Activated naive CD4-positive, alpha-beta T cell treated with anti-CD3 and anti-CD28 coated beads, Interleukin-2, amount 10 ng/mL, durations not matched to agents 7 days and 5 days (primary cell): ENCODE measurements around the gene RPS6KA5.

Experiments
- CTCF ChIA-PET: fragments of 350-600 bp; sonication (Branson Sonifier 250); formaldehyde crosslinking; loops from one replicate; lab custom pipeline; 2021; ENCODE audit warnings: antibody characterized with exemption; lab: Charles Lee
- DNase-seq: peaks from one replicate; pipeline ENCODE4 v3.0.0-alpha.2; 2020
- H3K27ac Mint-ChIP-seq: one replicate; pipeline ENCODE4 v1.8.0; 2021; ENCODE audit warnings: mild to moderate bottlenecking, moderate library complexity, mixed read lengths
- H3K27me3 Mint-ChIP-seq: one replicate; pipeline ENCODE4 v1.8.0; 2021; ENCODE audit warnings: mild to moderate bottlenecking, mixed read lengths
- H3K36me3 Mint-ChIP-seq: one replicate; pipeline ENCODE4 v1.8.0; 2021; ENCODE audit warnings: mixed read lengths
- H3K4me1 Mint-ChIP-seq: one replicate; pipeline ENCODE4 v1.8.0; 2021; ENCODE audit warnings: mixed read lengths
- H3K4me3 Mint-ChIP-seq: one replicate; pipeline ENCODE4 v1.8.0; 2021; ENCODE audit warnings: mild to moderate bottlenecking, moderate library complexity, mixed read lengths
- H3K9me3 Mint-ChIP-seq: one replicate; pipeline ENCODE4 v1.8.0; 2021; ENCODE audit warnings: mixed read lengths

RPS6KA5 gene

GRCh38 chr14:90903101-90903500 is 157.3 kb downstream of the RPS6KA5 start:
- peaks cover 24% of the 10 kb centered on the region for H3K4me1 Mint-ChIP-seq
- H3K36me3 Mint-ChIP-seq: peaks cover 48% of the 10 kb centered on the region
- CTCF ChIA-PET: interaction anchor here (0.6 to 7.9 kb wide), 38 partner anchors 8 to 383 kb away, joined by 3 to 161 read pairs (median 4); partner anchors contain the start of genes DGLUCY and RPS6KA5
- DNase-seq: peak; percentile 74
- no peak overlapping the region for H3K27ac Mint-ChIP-seq
- H3K27me3 Mint-ChIP-seq: no peaks in the 10 kb centered on the region
- H3K4me3 Mint-ChIP-seq: no peak overlapping the region
- H3K9me3 Mint-ChIP-seq: no peaks in the 10 kb centered on the region

GRCh38 chr14:90900476-90901083 is 159.9 kb downstream of the RPS6KA5 start:
- peaks cover 44% of the 10 kb centered on the region for H3K36me3 Mint-ChIP-seq
- DNase-seq: no peak
- no peak overlapping the region for H3K27ac Mint-ChIP-seq
- no peak overlapping the region for H3K4me3 Mint-ChIP-seq
- H3K27me3 Mint-ChIP-seq: no peaks in the 10 kb centered on the region
- CTCF ChIA-PET: interaction anchor here (3.0 to 7.9 kb wide), 2 partner anchors 273 to 386 kb away, joined by 19 to 161 read pairs; no protein-coding TSS in a partner anchor
- no peaks in the 10 kb centered on the region for H3K9me3 Mint-ChIP-seq
- peaks cover 13% of the 10 kb centered on the region for H3K4me1 Mint-ChIP-seq

- no peaks in the 10 kb centered on the region for H3K4me1 Mint-ChIP-seq
- CTCF ChIA-PET: no interaction called here
- H3K27me3 Mint-ChIP-seq: no peaks in the 10 kb centered on the region
- no peak overlapping the region for H3K27ac Mint-ChIP-seq
- H3K36me3 Mint-ChIP-seq: peaks cover 51% of the 10 kb centered on the region
- H3K4me3 Mint-ChIP-seq: no peak overlapping the region
- no peak for DNase-seq
- no peaks in the 10 kb centered on the region for H3K9me3 Mint-ChIP-seq
Observed at GRCh38 chr14:90897022-90897421, 163.4 kb downstream of the RPS6KA5 start.

- Mint-ChIP-seq H3K27ac (no peak overlapping the region), H3K27me3 (no peaks in the 10 kb centered on the region), H3K4me3 (no peak overlapping the region), H3K9me3 (no peaks in the 10 kb centered on the region), H3K36me3 (peaks cover 55% of the 10 kb centered on the region), H3K4me1 (no peaks in the 10 kb centered on the region)
- CTCF ChIA-PET: interaction anchor here (0.7 to 0.8 kb wide), 2 partner anchors 9 to 279 kb away, joined by 3 to 7 read pairs; no protein-coding TSS in a partner anchor
- no peak for DNase-seq
Observed at GRCh38 chr14:90894241-90894640, 166.2 kb downstream of the RPS6KA5 start.

GRCh38 chr14:90893510-90893909 is 166.9 kb downstream of the RPS6KA5 start:
- Mint-ChIP-seq H3K27me3 (no peaks in the 10 kb centered on the region), H3K27ac (no peak overlapping the region), H3K9me3 (no peaks in the 10 kb centered on the region), H3K4me1 (no peaks in the 10 kb centered on the region), H3K36me3 (peaks cover 52% of the 10 kb centered on the region), H3K4me3 (no peak overlapping the region)
- DNase-seq: no peak
- CTCF ChIA-PET: interaction anchor here (0.8 kb wide), 1 partner anchor 9 kb away, joined by 7 read pairs; no protein-coding TSS in a partner anchor

- Mint-ChIP-seq H3K27me3 (no peaks in the 10 kb centered on the region), H3K36me3 (peaks cover 47% of the 10 kb centered on the region), H3K4me3 (no peak overlapping the region), H3K9me3 (no peaks in the 10 kb centered on the region), H3K27ac (no peak overlapping the region), H3K4me1 (no peaks in the 10 kb centered on the region)
- CTCF ChIA-PET: interaction anchor here (0.8 to 1.0 kb wide), 2 partner anchors 10 to 278 kb away, joined by 4 read pairs; no protein-coding TSS in a partner anchor
- no peak for DNase-seq
Observed at GRCh38 chr14:90892970-90893369, 167.5 kb downstream of the RPS6KA5 start.

- CTCF ChIA-PET: interaction anchor here (1.1 kb wide), 1 partner anchor 286 kb away, joined by 3 read pairs; no protein-coding TSS in a partner anchor
- no peak overlapping the region for H3K4me3 Mint-ChIP-seq
- no peaks in the 10 kb centered on the region for H3K4me1 Mint-ChIP-seq
- H3K27ac Mint-ChIP-seq: no peak overlapping the region
- H3K9me3 Mint-ChIP-seq: no peaks in the 10 kb centered on the region
- no peaks in the 10 kb centered on the region for H3K27me3 Mint-ChIP-seq
- H3K36me3 Mint-ChIP-seq: peaks cover 42% of the 10 kb centered on the region
- no peak for DNase-seq
Observed at GRCh38 chr14:90891326-90891725, 169.1 kb downstream of the RPS6KA5 start.

GRCh38 chr14:90890322-90891020 is 170.0 kb downstream of the RPS6KA5 start:
- Mint-ChIP-seq H3K27me3 (no peaks in the 10 kb centered on the region), H3K4me3 (no peak overlapping the region), H3K9me3 (no peaks in the 10 kb centered on the region), H3K36me3 (peaks cover 41% of the 10 kb centered on the region), H3K4me1 (no peaks in the 10 kb centered on the region), H3K27ac (no peak overlapping the region)
- CTCF ChIA-PET: interaction anchor here (0.7 to 1.4 kb wide), 4 partner anchors 12 to 287 kb away, joined by 3 to 4 read pairs (median 4); no protein-coding TSS in a partner anchor
- no peak for DNase-seq

- H3K27me3 Mint-ChIP-seq: no peaks in the 10 kb centered on the region
- CTCF ChIA-PET: no interaction called here
- H3K4me1 Mint-ChIP-seq: no peaks in the 10 kb centered on the region
- no peak overlapping the region for H3K4me3 Mint-ChIP-seq
- H3K36me3 Mint-ChIP-seq: peaks cover 54% of the 10 kb centered on the region
- H3K9me3 Mint-ChIP-seq: peaks cover 9% of the 10 kb centered on the region
- no peak overlapping the region for H3K27ac Mint-ChIP-seq
- no peak for DNase-seq
Observed at GRCh38 chr14:90886297-90886815, 174.1 kb downstream of the RPS6KA5 start.

GRCh38 chr14:90883782-90884181 is 176.7 kb downstream of the RPS6KA5 start:
- DNase-seq: no peak
- H3K4me1 Mint-ChIP-seq: no peaks in the 10 kb centered on the region
- CTCF ChIA-PET: no interaction called here
- peaks cover 60% of the 10 kb centered on the region for H3K36me3 Mint-ChIP-seq
- peaks cover 9% of the 10 kb centered on the region for H3K9me3 Mint-ChIP-seq
- H3K27me3 Mint-ChIP-seq: no peaks in the 10 kb centered on the region
- no peak overlapping the region for H3K27ac Mint-ChIP-seq
- H3K4me3 Mint-ChIP-seq: no peak overlapping the region

- H3K9me3 Mint-ChIP-seq: peaks cover 9% of the 10 kb centered on the region
Observed at GRCh38 chr14:90883197-90883596, 177.2 kb downstream of the RPS6KA5 start.

GRCh38 chr14:90880282-90880681 is 180.2 kb downstream of the RPS6KA5 start:
- H3K27ac Mint-ChIP-seq: no peak overlapping the region
- no peak overlapping the region for H3K4me3 Mint-ChIP-seq
- CTCF ChIA-PET: no interaction called here
- DNase-seq: no peak
- H3K9me3 Mint-ChIP-seq: peaks cover 9% of the 10 kb centered on the region
- H3K4me1 Mint-ChIP-seq: no peaks in the 10 kb centered on the region
- H3K27me3 Mint-ChIP-seq: no peaks in the 10 kb centered on the region
- peaks cover 71% of the 10 kb centered on the region for H3K36me3 Mint-ChIP-seq

More at GRCh38 chr14:90883197-90883596, 177.2 kb downstream of the RPS6KA5 start:
- CTCF ChIA-PET: no interaction called here
- Mint-ChIP-seq H3K36me3 (peaks cover 58% of the 10 kb centered on the region), H3K4me1 (no peaks in the 10 kb centered on the region), H3K4me3 (no peak overlapping the region), H3K27ac (no peak overlapping the region), H3K27me3 (no peaks in the 10 kb centered on the region)
- DNase-seq: no peak

- Mint-ChIP-seq H3K27ac (no peak overlapping the region), H3K4me1 (peaks cover 7% of the 10 kb centered on the region), H3K9me3 (no peaks in the 10 kb centered on the region), H3K27me3 (no peaks in the 10 kb centered on the region), H3K36me3 (peaks cover 64% of the 10 kb centered on the region), H3K4me3 (no peak overlapping the region)
- CTCF ChIA-PET: interaction anchor here (1.1 to 1.3 kb wide), 2 partner anchors 28 to 300 kb away, joined by 3 to 5 read pairs; no protein-coding TSS in a partner anchor
- DNase-seq: no peak
Observed at GRCh38 chr14:90874599-90874998, 185.8 kb downstream of the RPS6KA5 start.

- Mint-ChIP-seq H3K9me3 (no peaks in the 10 kb centered on the region), H3K4me3 (no peak overlapping the region), H3K36me3 (peaks cover 47% of the 10 kb centered on the region), H3K27ac (no peak overlapping the region), H3K4me1 (peaks cover 7% of the 10 kb centered on the region), H3K27me3 (no peaks in the 10 kb centered on the region)
- CTCF ChIA-PET: interaction anchor here (0.7 kb wide), 1 partner anchor 18 kb away, joined by 3 read pairs; no protein-coding TSS in a partner anchor
- no peak for DNase-seq
Observed at GRCh38 chr14:90871605-90872233, 188.7 kb downstream of the RPS6KA5 start.
